GM23338 (cell line): ENCODE data around the gene SHC4. TPM values are rescaled to one million over a fixed set of nuclear protein-coding genes. Genes with fewer than 3 reads are reported as not detected.

Experiments used
- ATAC-seq: fragments of 200-7000 bp; cut with Tn5 transposase; 3 replicates; pipeline ENCODE4 v1.9.1; 2020
- DNase-seq: peaks from one replicate; pipeline ENCODE4 v3.0.0-alpha.2; 2015; ENCODE audit warnings: low spot score
- H2AFZ ChIP-seq: fragments of 200-600 bp; sonication (generic); 2 replicates; pipeline ENCODE4 v1.8.0; 2016; ENCODE audit warnings: antibody characterized with exemption, mild to moderate bottlenecking, moderate library complexity
- H3F3A ChIP-seq: fragments of 200-600 bp; sonication (generic); replicated peaks from 2 replicates; pipeline ENCODE4 v1.8.0; 2017; ENCODE audit warnings: antibody characterized with exemption, mixed run types, low read depth
- H3K27ac ChIP-seq: fragments of 200-600 bp; sonication (generic); 2 replicates; pipeline ENCODE4 v1.6.1; 2016; ENCODE audit warnings: low read depth
- H3K27me3 ChIP-seq: fragments of 200-600 bp; sonication (generic); 2 replicates; pipeline ENCODE4 v1.8.0; 2016; ENCODE audit warnings: mild to moderate bottlenecking, mixed run types, moderate library complexity; ENCODE audit not compliant: insufficient read depth
- H3K36me3 ChIP-seq: fragments of 200-600 bp; sonication (generic); 2 replicates; pipeline ENCODE4 v1.8.0; 2016; ENCODE audit warnings: mild to moderate bottlenecking; ENCODE audit not compliant: insufficient read depth
- H3K4me1 ChIP-seq: fragments of 200-600 bp; sonication (generic); 2 replicates; pipeline ENCODE4 v1.8.0; 2016; ENCODE audit warnings: mild to moderate bottlenecking, moderate library complexity; ENCODE audit not compliant: insufficient read depth
- H3K4me2 ChIP-seq: fragments of 200-600 bp; sonication (generic); 2 replicates; pipeline ENCODE4 v1.7.1; 2017; ENCODE audit warnings: mixed run types
- H3K4me3 ChIP-seq: fragments of 200-600 bp; sonication (generic); 2 replicates; pipeline ENCODE4 v1.6.1; 2016; ENCODE audit warnings: mixed run types
- H3K79me2 ChIP-seq: fragments of 200-600 bp; sonication (generic); replicated peaks from 2 replicates; pipeline ENCODE4 v1.8.0; 2017; ENCODE audit warnings: mild to moderate bottlenecking; ENCODE audit not compliant: insufficient read depth
- H3K9me2 ChIP-seq: fragments of 200-600 bp; sonication (generic); 2 replicates; pipeline ENCODE4 v1.8.0; 2017; ENCODE audit not compliant: insufficient read depth
- H4K20me1 ChIP-seq: fragments of 200-600 bp; sonication (generic); replicated peaks from 2 replicates; pipeline ENCODE4 v1.8.0; 2017; ENCODE audit warnings: mild to moderate bottlenecking; ENCODE audit not compliant: insufficient read depth
- H3K27ac Mint-ChIP-seq: 2 replicates; pipeline ENCODE4 v1.8.0; 2020; ENCODE audit warnings: inconsistent platforms, mild to moderate bottlenecking, moderate library complexity, mixed read lengths
- H3K27me3 Mint-ChIP-seq: 3 replicates; pipeline ENCODE4 v1.8.0; 2022; ENCODE audit warnings: low read depth, mild to moderate bottlenecking, moderate library complexity, mixed read lengths, inconsistent platforms; ENCODE audit not compliant: insufficient read depth, poor library complexity
- H3K36me3 Mint-ChIP-seq: 3 replicates; pipeline ENCODE4 v1.8.0; 2021; ENCODE audit warnings: low read depth, mild to moderate bottlenecking, inconsistent platforms, moderate library complexity, mixed read lengths
- H3K4me1 Mint-ChIP-seq: 3 replicates; pipeline ENCODE4 v1.8.0; 2020; ENCODE audit warnings: mild to moderate bottlenecking, inconsistent platforms, mixed read lengths
- H3K4me3 Mint-ChIP-seq: 3 replicates; pipeline ENCODE4 v1.8.0; 2021; ENCODE audit warnings: moderate library complexity, mild to moderate bottlenecking, inconsistent platforms, mixed read lengths
- H3K9me3 Mint-ChIP-seq: 3 replicates; pipeline ENCODE4 v1.8.0; 2020; ENCODE audit warnings: moderate library complexity, mild to moderate bottlenecking, inconsistent platforms, mixed read lengths
- CREB1 ChIP-seq: fragments of 250-450 bp; sonication (Bioruptor Pico); IDR thresholded peaks from 2 replicates; pipeline ENCODE4 v1.5.0; 2020; ENCODE audit warnings: low read depth, mild to moderate bottlenecking, moderate library complexity
- CTCF ChIP-seq, 2 experiments: fragments of 200-600 bp in 1 of 2; sonication (generic) in 1 of 2; conservative IDR thresholded peaks; 2 replicates each; pipeline versions ENCODE4 v1.5.1 to v1.6.1; 2016 to 2017; ENCODE audit warnings: antibody characterized with exemption in 2 of 2, low read depth in 2 of 2, mild to moderate bottlenecking in 2 of 2, moderate library complexity in 1 of 2
- ETS1 ChIP-seq: IDR thresholded peaks from 2 replicates; pipeline ENCODE4 v1.6.1; 2016; ENCODE audit warnings: antibody characterized with exemption
- EZH2 ChIP-seq: fragments of 200-600 bp; sonication (generic); IDR thresholded peaks from one replicate; pipeline ENCODE4 v1.8.0; 2017; ENCODE audit warnings: antibody characterized with exemption, mild to moderate bottlenecking, low read depth; ENCODE audit not compliant: unreplicated experiment
- EZH2phosphoT487 ChIP-seq: fragments of 200-600 bp; sonication (generic); IDR thresholded peaks from one replicate; pipeline ENCODE4 v1.8.1; 2018; ENCODE audit warnings: antibody characterized with exemption; ENCODE audit not compliant: unreplicated experiment
- JUNB ChIP-seq: IDR thresholded peaks from one replicate; pipeline ENCODE4 v1.6.1; 2016; ENCODE audit warnings: antibody characterized with exemption; ENCODE audit not compliant: unreplicated experiment
- NANOG ChIP-seq: IDR thresholded peaks from 2 replicates; pipeline ENCODE4 v1.6.1; 2016; ENCODE audit warnings: antibody characterized with exemption, borderline replicate concordance
- POLR2AphosphoS5 ChIP-seq: IDR thresholded peaks from 2 replicates; pipeline ENCODE4 v1.6.1; 2016; ENCODE audit warnings: antibody characterized with exemption, low read depth
- REST ChIP-seq: IDR thresholded peaks from one replicate; pipeline ENCODE4 v1.6.1; 2018; ENCODE audit warnings: antibody characterized with exemption; ENCODE audit not compliant: unreplicated experiment
- STAT1 ChIP-seq: IDR thresholded peaks from one replicate; pipeline ENCODE4 v1.6.1; 2016; ENCODE audit warnings: antibody characterized with exemption; ENCODE audit not compliant: unreplicated experiment
- ZNF114 ChIP-seq: fragments of 250-450 bp; sonication (Bioruptor Pico); IDR thresholded peaks from 2 replicates; pipeline ENCODE4 v1.5.0; 2020; ENCODE audit warnings: mild to moderate bottlenecking, moderate library complexity
- ZNF331 ChIP-seq: fragments of 250-450 bp; sonication (Bioruptor Pico); IDR thresholded peaks from 2 replicates; pipeline ENCODE4 v1.5.0; 2020; ENCODE audit warnings: low read depth, mild to moderate bottlenecking, moderate library complexity
- ZNF462 ChIP-seq: fragments of 250-450 bp; sonication (Bioruptor Pico); IDR thresholded peaks from 2 replicates; pipeline ENCODE4 v1.5.0; 2020; ENCODE audit warnings: mild to moderate bottlenecking, moderate library complexity
- polyA plus RNA-seq: library from polyadenylated mRNA; unstranded; fragments of >200 nt; fragmentation: Nextera tagmentation; extraction: Ambion mirVana; gene quantifications from 2 replicates; pipeline ENCODE4 v1.2.1, GENCODE V29; 2016
- total RNA-seq: library from RNA; depleted of rRNA; stranded (reverse); fragments of >200 nt; shearing (Covaris generic); gene quantifications from 2 replicates; pipeline ENCODE4 v1.2.3, GENCODE V29; 2014

SHC4 gene
- total and polyA plus RNA-seq, 2 experiments from 2014 or later: 0.21 to 0.32 TPM

GRCh38 chr15:48999314-48999713, 35.6 kb upstream of the SHC4 start:
- no peaks in the 10 kb centered on the region for H3K4me1 ChIP-seq
- H3K79me2 ChIP-seq: no peaks in the 10 kb centered on the region
- Mint-ChIP-seq H3K4me1 (no peaks in the 10 kb centered on the region), H3K9me3 (peaks cover 5% of the 10 kb centered on the region; the same call in 2 of the 3 replicates), H3K27me3 (peaks cover 2% of the 10 kb centered on the region), H3K4me3 (no peak overlapping the region), H3K27ac (no peak overlapping the region), H3K36me3 (peaks cover 33% of the 10 kb centered on the region)
- no peak for TF ChIP-seq CTCF (conservative IDR thresholded peaks at IDR 0.05; ENCODE audit: low read depth in 2 of 2)
- TF ChIP-seq ZNF114 (CRISPR knock-in tag): no peak
- TF ChIP-seq ZNF331 (CRISPR knock-in tag): no peak
- no peak for TF ChIP-seq ZNF462 (CRISPR knock-in tag)
- TF ChIP-seq ETS1: no peak
- no peak for TF ChIP-seq REST
- TF ChIP-seq STAT1: no peak
- TF ChIP-seq EZH2: no peak
- TF ChIP-seq EZH2phosphoT487: no peak
- no peak for TF ChIP-seq POLR2AphosphoS5
- no peak for TF ChIP-seq CREB1
- TF ChIP-seq NANOG: no peak
- no peak for TF ChIP-seq JUNB
- no peaks in the 10 kb centered on the region for H3K9me2 ChIP-seq
- H3K36me3 ChIP-seq: peaks cover 21% of the 10 kb centered on the region
- no peak overlapping the region for H3K4me2 ChIP-seq
- no peak for DNase-seq
- H2AFZ ChIP-seq: no peak overlapping the region
- no peaks in the 10 kb centered on the region for H3K27me3 ChIP-seq
- H3K4me3 ChIP-seq: no peak overlapping the region
- no peak overlapping the region for H3K27ac ChIP-seq
- no peaks in the 10 kb centered on the region for H3F3A ChIP-seq
- H4K20me1 ChIP-seq: no peaks in the 10 kb centered on the region
- no peak for ATAC-seq
